COLO829 (cell line): Measurements from ENCODE around the gene GPC5.

ENCODE experiments used
- DNase-seq: peaks from one replicate; pipeline ENCODE4 v3.0.0; 2012; ENCODE audit warnings: low spot score

The GPC5 gene

DNA sequence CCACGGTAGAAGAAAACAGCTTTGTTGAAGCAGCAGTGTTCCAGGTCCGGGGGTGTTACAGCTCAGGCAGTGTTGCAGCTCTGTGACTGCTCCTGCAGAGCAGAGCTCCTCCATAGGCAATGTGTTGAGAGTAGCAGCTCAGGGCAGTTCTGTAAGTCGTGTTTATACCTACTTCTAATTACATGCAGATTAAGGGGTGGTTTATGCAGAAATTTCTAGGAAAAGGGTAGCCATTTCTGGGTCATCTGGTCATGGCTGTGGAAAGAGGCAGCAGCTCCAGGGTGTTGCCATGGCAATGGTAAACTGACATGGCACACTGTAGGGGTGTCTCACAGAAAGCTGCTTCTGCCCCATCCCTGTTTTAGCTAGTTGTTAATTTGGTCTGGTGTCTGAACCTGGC, 316.4 kb downstream of the GPC5 start:
- no peak for DNase-seq

DNA sequence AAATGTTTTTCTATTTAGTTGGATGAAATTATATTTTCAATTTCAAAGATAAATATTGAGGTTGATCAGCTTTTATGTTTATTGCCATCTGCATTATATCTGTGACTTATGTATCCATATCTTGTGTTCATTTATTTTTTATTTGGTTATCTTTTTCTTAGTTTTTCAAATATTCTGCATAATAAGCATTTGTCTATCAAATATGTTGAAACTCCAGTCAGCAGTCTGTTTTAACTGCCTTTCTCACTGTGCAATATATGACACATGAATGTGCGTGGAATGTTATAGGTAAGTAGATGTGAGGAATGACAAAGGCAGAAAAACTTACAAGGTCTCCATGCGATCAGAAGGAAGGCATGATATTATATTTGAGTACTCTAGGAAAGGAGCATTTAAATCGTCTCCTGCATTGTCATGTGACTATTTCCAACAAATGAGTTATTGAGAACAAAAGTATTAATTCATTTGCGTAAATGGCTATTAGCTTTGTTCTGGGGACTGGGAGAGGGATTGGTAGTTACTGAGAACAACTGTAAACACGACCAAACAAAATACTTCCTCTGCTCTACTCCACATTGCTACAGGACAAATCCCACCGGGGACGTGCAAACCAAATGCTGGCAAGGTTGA, 318.1 kb downstream of the GPC5 start:
- DNase-seq = no peak

DNA sequence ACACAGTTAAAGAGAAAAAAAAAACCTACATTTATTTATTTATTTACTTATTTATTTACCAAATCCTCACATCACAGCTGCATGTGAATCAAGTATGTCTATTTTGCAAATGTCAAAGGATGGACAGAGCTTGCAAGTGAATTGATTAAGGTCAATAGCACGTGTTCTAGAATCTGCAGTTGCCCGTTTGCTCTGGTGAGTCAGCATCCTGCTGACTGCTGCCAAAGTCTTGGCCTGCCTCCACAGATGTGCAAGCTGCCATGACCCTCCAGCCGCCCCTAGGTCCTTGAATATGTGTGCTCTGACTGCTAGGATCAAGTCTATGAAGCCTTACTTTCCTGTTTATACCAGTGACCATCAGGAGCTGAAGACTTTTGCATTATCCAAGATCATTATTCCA, 320.6 kb downstream of the GPC5 start:
- DNase-seq = peak; percentile 26

DNA sequence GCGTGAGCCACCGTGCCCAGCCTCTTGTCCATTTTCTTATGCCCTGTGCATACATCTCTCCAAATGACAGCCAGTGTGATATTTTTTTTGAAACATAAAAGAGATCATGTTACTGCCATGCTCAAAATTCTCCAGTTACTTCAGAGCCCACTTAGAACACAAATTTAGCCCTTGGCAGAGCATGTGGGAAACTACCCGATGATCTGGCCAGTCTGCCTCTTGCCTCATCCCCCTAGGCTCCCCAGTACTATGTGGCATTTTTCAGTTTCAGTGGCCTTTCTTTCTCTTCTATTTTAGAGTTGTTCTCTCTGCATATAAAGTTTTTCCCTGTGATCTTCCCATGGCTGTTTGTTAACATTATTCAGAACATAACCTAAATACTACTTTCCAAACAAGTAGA, 323.0 kb downstream of the GPC5 start:
- no peak for DNase-seq

DNA sequence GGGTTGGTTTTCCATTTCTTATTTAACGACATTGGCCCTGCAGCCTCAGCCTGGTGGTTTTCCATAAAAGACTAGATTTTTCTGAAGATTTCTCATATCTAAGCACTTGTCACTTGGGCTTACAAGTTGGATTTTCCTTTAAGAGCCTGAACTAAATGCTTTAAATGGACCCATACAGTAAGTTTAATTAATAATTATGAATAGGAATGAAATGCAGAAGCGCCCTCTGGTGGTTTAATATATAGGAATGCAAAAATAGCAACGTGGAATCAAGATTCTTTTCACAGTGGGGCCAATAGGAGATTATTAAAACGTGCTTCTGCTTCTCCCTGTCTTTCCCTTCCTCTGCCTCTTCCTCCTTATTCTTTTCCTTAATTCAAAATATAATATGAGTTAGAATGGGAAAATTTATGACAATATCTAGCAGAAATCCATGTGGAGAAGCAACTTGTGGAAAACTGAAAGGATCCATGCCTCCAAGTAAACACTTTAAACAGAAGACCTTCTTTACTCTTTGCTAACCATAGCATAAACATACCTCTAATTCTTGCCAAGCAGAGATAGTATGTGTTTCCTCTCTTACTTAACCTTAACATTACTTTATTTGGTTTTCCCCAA, 324.0 kb downstream of the GPC5 start:
- no peak for DNase-seq

DNA sequence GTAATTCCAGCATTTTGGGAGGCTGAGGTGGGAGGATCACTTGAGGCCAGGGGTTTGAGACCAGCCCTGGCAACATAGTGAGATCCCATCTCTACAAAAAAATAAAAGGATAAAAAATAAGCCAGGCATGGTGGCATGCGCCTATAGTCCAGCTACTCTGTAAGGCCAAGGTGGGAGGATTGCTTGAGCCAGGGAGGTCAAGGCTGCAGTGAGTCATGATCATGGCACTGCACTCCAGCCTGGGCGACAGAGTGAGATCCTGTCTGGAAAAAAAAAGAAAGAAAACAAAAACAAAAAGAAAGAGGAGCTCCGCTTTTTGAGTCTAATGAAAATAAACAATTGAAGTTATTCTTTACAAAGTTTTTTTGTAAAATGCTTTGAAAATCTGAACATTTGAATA, 326.2 kb downstream of the GPC5 start:
- no peak for DNase-seq

DNA sequence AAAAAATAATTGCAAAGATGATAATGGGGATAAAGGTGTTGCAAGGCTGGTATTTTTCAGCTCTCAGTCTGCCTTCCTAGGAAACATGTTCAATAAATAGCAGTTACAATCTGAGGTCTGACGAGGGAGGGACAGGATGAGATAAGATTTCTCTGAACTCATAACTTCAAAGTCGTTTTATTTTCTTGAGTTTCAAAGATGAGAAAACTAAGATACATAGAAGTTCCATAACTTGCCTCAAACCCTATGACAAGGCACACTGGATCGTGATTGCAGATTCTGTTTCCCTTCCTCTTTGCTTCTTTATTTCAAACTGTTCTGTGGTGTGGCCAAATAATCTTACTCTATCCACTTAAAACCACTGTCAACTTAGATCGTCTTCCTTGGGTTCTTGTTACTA, 327.2 kb downstream of the GPC5 start:
- DNase-seq = no peak

DNA sequence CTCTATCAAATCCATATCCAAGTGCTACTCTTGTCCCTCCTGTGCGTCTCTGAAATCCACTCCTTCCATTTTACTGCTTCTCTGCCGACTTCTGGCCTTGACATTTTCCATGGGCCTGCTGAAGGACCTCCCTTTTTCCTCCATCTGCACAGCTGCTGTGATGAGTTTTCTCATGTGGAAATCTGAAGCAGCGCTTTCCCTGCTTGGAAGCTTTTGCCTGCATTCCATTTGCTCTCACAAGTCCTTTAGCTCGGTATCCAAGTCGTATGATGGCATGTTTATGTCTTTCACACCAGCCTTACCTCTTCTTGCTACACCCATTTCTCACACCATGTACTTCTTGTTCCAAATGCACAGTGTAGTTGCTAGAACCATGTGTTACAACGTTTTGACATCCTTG, 328.2 kb downstream of the GPC5 start:
- no peak for DNase-seq

DNA sequence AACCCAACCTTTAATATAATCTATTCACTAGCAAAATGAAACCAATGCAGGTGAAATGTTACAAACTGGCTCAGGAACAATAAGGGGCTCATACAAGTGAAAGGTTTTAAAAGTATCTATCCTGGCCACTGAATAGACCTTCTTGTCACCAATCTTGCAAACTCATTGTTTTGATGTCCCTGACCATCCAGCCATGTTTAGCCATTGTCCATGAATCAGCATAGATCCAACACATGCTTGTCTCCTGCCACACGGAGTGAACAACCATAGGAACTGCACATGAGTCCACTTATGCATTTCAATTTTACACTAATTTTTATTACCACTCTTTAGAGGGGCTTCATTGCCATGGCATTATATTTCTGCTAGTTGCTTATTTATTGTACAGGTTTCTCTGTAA, 331.4 kb downstream of the GPC5 start:
- no peak for DNase-seq

DNA sequence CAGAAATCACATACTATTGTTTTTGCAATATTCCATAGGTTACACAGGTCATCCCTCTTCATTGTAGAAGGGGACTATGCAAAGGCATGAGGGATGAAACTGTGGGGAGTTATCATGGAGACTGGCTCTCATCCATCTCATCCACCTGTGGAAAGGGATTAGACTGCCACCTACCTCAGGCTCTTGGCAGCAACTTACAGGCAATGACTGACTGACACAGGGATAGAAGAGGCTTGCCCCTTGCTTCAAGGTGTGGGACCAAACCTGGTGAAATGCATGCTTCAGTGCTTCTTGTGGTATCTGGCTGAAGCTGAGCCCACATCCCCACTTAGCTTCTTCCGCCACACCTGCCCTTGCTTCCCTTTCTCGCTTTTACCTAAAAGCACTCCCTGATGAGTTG, 341.3 kb downstream of the GPC5 start:
- no peak for DNase-seq

DNA sequence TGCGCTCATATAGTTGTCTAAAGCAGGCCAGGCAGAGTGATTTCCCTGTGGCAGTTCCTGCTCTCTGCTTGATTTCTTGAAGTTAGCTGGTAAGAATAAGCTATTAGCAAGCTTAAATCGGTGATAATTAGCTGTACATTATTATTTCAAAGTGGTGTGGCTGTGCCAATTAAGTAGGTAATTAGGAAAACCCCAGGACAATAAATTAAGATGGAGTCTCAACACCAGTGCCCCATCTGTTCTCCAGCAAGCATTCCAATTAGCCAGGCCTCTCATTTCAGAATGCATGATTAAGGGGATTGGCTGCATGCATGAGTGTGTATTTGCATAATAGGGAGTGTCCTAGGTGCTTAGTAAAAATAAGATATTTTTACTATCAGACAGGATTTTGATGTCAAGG, 342.3 kb downstream of the GPC5 start:
- DNase-seq = no peak

DNA sequence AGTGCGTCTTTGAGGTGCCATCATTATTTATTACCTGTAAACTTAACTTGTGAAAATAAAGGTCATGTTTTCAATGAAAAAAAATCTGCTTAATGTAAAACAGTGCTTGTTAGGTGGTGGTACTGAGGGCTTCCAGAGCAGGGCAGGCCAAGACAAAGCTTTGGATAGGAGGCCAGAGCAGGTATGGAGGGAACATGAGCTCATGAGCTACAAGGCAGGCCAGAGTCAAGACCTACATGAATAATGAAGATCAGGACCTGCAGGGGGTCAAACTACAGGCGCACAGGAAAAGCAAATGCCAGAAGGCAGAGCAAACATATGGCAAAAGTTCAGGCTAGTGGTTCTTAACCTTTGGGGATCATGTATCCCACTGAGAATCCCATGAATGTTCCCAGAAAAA, 343.5 kb downstream of the GPC5 start:
- DNase-seq = no peak

DNA sequence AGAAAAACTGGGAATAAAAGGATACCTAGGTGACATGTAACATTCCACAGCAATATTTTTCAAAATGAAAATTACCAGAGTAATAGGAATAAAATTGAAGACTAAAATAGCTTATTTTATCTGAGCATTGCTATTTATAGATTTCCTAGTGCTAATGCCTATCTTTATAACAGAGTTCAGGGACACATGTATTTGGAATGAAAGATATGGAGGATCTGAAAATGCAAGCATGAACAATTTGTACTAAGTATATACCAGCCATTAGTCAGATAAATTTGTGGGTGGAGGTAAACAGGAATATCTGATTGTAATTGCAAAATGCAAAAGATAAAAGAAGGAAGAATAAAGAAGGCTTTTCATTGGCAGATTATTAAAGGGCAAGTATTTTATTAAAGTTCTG, 345.9 kb downstream of the GPC5 start:
- DNase-seq = no peak

DNA sequence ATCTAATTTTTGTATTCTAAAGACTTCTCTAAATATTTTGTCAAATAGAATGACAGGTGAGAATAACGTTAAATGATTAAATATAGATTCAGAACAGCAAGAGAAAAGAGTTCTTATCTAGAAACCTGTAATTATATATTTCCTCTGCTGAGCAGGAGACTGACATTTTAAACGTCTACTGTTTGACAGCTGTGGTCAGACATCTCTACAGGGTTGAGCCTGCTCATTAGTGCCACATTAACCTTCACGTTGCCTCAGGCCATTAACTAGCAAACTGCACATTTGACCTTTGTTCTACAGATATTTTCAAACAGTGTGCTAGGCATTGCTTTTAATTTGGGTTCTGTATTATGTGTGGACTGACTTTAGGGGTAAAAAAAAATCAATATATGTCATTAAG, 347.5 kb downstream of the GPC5 start:
- no peak for DNase-seq

DNA sequence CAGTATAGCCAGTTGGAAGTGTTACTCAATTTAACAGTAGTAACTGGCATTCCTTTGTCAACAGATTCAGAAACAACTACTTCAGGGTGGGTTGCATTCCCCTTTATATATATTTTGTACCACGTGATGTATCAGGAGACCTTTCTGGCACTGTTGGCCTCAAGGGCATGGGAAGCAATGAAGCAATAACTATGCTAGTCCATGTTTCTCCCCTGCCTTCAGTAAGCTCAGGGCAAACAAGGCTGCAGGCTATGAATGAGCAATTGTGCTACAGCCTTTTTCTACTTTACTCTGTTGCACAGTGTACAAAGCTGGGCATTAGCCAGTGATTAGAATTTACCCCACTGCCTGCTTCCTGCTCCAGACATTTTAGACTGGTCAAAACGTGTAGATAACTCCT, 348.8 kb downstream of the GPC5 start:
- DNase-seq = peak; percentile 8

DNA sequence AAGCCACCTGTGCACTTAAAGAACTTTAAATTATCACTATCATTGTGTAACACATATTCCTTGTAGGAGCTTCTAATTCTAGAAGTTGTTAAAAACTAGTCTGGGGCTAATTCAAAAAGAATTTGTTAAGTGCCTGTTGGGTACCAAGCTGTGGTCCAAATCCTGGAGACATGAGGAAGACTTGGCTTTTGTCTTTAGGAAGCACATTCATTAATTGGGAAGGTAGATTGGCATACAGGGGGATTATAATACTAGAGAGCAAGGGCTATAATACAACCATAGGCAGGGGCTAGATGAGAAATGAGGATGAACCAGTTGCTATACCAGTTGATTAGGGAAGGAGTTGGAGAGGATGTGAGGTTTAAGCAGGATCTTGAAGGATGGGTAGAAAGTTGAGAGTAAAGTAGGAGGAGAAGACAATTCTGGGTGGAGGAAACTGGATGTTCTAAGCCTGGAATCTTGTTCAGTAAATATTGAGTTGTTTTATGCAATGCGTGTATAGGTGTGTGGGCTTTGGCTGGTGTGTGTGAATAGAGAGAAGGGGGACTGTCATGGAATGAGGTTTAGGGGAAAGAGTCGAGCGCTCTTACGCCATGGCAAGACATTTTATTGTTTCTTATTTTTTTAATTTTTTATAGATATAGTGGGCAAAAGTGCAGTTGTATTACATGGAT, 350.1 kb downstream of the GPC5 start:
- no peak for DNase-seq

DNA sequence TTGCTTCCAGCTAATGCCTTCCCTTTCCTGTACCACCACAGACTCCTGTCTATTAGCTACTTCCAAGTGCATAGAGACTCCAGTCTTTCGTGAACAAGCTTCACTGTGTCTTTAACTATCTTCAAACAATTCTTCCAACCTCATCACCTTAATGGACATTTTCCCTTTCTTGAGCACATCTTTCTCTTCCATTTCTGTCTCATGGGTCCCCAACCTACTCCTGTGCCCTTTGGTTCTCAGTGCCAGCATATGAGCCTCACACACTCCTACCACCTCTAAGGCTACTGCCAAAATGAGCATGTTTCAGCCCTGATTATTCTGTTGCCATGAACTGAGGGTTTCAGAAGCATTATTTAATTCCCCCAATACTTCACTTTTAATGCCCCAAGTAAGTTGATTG, 360.3 kb downstream of the GPC5 start:
- DNase-seq = no peak

DNA sequence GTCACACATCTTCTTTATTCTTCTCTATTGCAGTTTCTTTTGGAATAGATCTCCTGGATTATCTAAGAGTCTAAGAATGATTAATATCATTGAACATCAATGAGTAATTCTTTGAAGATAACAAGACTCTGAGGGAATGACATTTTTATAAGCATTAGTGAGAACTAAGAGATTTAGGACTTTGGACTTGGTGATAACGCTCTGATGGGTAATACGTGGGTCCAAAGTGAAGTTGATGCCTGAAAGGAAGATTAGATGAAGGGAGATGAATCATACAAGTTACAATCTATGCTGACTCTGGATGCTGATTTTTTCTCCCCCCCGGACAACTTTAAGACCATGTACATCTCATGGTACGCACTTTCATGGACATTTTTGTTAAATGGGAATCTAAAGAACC, 364.5 kb downstream of the GPC5 start:
- DNase-seq = no peak

DNA sequence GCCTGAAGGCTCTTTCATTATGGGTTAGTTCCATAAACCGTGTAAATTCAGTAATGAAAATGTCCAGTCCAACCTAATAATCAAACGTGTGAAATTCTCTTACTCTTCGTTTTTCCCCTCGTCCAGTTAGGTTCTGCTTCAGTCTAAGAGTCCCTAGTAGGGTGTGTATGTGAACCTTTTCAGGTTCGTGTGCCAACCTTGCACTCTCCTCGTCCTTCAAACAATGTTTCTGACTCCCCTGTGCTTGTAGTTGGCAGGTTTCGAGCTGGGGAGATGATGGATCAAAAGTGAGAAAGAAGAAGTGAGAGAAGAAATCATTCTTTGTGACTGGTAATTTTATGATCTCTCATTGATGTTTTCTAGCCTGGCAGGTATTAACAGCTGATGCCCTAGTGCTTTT, 366.1 kb downstream of the GPC5 start:
- no peak for DNase-seq

DNA sequence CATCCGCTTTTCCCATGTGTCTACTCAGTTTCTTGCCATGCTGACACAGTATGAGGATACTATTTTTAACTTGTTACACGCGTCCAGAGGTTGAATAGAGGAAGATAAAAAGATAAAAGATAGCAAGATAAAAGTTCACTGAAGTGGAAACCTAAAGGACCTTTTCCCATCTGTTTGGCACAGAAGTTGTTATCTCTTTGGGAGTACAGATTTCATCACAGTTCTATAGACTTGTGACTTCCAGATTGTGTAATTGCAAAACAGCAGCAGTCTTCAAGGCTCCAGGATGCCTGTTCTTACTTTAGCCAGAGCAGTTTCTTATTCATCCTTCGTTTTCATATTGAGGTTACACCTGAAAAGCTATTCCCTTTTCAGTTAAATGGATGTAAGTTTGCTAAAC, 369.2 kb downstream of the GPC5 start:
- DNase-seq = no peak

DNA sequence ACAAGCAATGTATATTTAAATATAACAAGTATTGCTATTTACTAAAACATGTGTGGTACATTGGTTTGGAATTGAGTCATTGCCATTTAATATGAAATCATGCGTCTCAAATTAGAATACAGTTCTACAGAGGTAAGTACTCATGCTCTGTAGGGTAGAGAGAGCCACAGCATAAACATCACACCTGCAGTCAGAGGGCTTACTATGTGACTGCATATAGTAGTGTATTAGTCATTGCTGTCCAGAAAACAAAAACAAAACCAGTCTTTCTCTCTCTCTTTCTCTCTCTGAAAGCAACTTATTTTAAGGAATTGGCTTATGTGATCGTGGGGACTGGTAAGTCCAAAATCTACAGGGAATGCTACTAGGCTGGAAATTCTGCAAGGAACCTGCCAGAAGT, 370.3 kb downstream of the GPC5 start:
- no peak for DNase-seq

DNA sequence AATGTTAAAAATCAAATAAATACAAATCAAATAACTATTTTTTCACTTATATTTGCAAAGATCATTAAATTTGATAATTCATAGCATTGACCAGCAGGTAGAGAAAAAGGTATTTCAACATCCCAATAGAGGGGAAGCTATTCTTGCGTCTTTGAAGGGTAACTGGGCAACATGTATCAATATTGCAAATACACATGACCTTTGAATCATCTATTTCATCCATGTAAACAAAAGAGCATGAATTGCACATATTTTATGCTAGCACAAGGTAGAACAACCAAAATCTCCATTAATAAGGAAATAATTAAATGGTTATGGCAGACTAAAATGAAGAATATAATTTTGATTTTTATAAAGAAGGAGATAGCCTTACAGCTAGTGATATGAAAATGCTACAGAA, 372.8 kb downstream of the GPC5 start:
- no peak for DNase-seq

DNA sequence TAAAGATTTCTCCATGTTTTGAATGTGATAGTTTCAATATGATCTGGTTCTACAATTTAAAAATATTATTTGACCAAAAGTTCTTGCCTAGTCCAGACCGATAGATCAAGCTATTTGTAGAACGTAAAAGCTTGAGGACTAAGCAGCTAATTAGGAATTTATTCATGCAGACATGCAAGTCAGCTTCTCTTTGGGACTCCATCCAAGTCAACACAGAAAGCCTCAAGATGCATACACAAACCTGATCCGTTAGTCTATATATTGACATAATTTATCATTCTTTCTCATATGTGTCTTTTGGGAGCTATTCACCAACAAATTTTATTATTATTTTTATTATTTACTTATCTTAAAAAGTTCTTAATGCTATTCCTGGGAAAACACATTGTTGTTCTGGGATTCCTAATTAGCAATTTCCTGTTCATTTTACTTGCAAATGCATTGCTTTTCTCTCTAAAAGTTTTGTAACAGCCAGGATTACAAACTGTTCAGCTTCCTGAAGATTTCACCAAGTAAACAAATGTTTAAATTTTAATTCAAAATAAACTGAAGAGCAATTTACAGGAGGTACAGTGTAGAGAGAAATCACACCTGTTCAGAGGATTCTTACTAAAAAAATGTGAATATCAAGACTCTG, 375.3 kb downstream of the GPC5 start:
- DNase-seq = no peak
